HG03175 (cell line): Measurements from ENCODE around the gene SLC18B1.

Experiments used
- ATAC-seq: cut with Tn5 transposase; IDR thresholded peaks from one replicate; pipeline ENCODE4 v1.9.1; 2021; ENCODE audit warnings: mild to moderate bottlenecking, moderate library complexity; ENCODE audit not compliant: unreplicated experiment

SLC18B1 gene

GRCh38 chr6:132748446-132748845 lies 50.0 kb downstream of the SLC18B1 start:
- no peak for ATAC-seq

GRCh38 chr6:132746048-132746447 lies 52.4 kb downstream of the SLC18B1 start:
- no peak for ATAC-seq

- no peak for ATAC-seq
Measured at GRCh38 chr6:132742495-132742894, 55.9 kb downstream of the SLC18B1 start.

- ATAC-seq: no peak
Measured at GRCh38 chr6:132741281-132741680, 57.2 kb downstream of the SLC18B1 start.

GRCh38 chr6:132736239-132736638 lies 62.2 kb downstream of the SLC18B1 start:
- ATAC-seq: no peak

- ATAC-seq: no peak
Measured at GRCh38 chr6:132734694-132735236, 63.7 kb downstream of the SLC18B1 start.

- ATAC-seq: no peak
Measured at GRCh38 chr6:132733814-132734213, 64.6 kb downstream of the SLC18B1 start.

- no peak for ATAC-seq
Measured at GRCh38 chr6:132733283-132733682, 65.2 kb downstream of the SLC18B1 start.

GRCh38 chr6:132731086-132731485 lies 67.4 kb downstream of the SLC18B1 start:
- ATAC-seq: no peak

- ATAC-seq: no peak
Measured at GRCh38 chr6:132730560-132730959, 67.9 kb downstream of the SLC18B1 start.

GRCh38 chr6:132728616-132729015 lies 69.8 kb downstream of the SLC18B1 start:
- ATAC-seq: no peak

GRCh38 chr6:132726608-132726975 lies 71.8 kb downstream of the SLC18B1 start:
- ATAC-seq: no peak

GRCh38 chr6:132725947-132726607 lies 72.4 kb downstream of the SLC18B1 start:
- peak; percentile 89 for ATAC-seq

GRCh38 chr6:132725471-132725870 lies 73.0 kb downstream of the SLC18B1 start:
- peak; percentile 25 for ATAC-seq

GRCh38 chr6:132719736-132720448 lies 78.5 kb downstream of the SLC18B1 start:
- no peak for ATAC-seq
